ENCODE measurements around the gene IMMP1L.
A peak's percentile ranks its signal among the peaks of the same experiment; 100 is the strongest.
"Not testable (repeated sequence)": the region's sequence is repeated elsewhere in the genome, so short reads cannot be mapped to it uniquely, and the experiment has no call there.

Gene IMMP1L

GRCh38 chr11:31509429-31510345, at the start of gene IMMP1L, which contains the start of gene ELP4:
Gene IMMP1L, minus strand, starts transcription at chr11:31509622. Its CDS starts 46,346 bp downstream, at chr11:31463276.
Gene ELP4, plus strand, starts transcription at chr11:31509767. Its CDS starts 18 bp downstream, at chr11:31509785.
- peak; percentile 95 to 97 for DNase-seq

- DNase-seq = no peak
These were observed 48.6 kb upstream of the IMMP1L start for GRCh38 chr11:31558001-31558400.

- no peak for DNase-seq
These were observed 46.5 kb upstream of the IMMP1L start for GRCh38 chr11:31555938-31556337.

DNA sequence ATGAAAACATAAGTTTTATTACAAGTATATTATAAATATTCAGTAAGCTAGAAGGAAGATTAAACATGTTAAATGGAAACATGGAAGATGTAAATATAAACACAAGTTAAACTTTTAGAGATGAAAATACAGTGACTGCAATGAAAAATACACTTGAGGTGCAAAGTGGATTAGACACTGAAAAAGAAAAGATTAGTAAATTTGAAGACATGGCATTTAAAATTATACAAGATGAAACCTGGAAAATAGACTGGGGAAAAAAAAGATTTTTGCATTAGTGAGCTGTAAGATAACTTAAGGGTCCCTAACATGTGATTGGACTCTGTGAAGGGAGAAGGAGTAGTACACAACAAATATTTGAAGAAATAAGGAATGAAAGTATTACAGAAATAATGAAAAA, 33.4 kb upstream of the IMMP1L start:
- no peak for DNase-seq

GRCh38 chr11:31535479-31535878, 26.1 kb upstream of the IMMP1L start:
- no peak for DNase-seq

- DNase-seq = no peak
These were observed 21.9 kb upstream of the IMMP1L start for GRCh38 chr11:31531293-31531692.

DNA sequence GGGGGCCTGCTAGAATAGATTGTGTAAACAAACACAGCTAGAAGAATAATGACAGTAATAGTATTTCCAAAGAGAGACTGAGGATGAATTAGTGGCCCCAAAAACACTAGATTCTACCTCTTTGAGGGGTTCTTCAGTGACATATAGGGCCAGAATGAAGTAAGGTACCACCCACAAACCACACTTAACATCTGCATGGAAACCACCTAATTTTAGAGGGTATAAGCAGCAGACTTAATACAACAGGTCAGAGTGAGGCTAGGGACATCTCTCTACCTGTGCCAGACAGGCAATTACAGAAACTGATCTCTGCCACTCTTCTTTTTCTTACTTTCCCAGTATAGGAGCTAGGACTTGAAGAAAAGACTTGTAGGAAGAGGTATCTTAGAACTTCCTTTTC, 20.3 kb upstream of the IMMP1L start:
- DNase-seq = no peak

- DNase-seq = no peak
These were observed 19.8 kb upstream of the IMMP1L start for GRCh38 chr11:31529189-31529588.

- DNase-seq = no peak
These were observed 12.2 kb upstream of the IMMP1L start for GRCh38 chr11:31521497-31522150.

- DNase-seq = no peak
These were observed 2.7 kb upstream of the IMMP1L start for GRCh38 chr11:31512117-31512516.

- DNase-seq = no peak
These were observed 382 bp downstream of the IMMP1L start for GRCh38 chr11:31509051-31509428.

DNA sequence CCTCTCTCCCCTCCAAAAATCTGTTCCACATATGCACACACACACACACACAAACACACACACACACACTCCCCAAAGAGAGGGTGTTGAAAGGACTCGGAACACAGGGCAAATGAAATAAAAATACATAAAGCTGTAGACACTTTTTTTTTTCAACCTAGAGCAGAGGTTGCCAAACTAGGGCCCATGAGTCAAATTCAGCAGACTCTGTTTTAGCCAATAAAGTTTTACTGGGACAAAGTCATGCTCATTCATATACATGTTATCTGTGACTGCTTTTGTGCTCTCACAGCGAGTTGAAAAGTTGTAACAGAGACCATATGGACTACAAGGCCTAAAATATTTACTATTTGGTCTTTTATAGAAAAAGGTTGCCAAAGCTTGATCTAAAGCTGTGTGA, 8.9 kb downstream of the IMMP1L start:
- no peak for DNase-seq

GRCh38 chr11:31499576-31500178, 9.7 kb downstream of the IMMP1L start:
- no peak for DNase-seq

DNA sequence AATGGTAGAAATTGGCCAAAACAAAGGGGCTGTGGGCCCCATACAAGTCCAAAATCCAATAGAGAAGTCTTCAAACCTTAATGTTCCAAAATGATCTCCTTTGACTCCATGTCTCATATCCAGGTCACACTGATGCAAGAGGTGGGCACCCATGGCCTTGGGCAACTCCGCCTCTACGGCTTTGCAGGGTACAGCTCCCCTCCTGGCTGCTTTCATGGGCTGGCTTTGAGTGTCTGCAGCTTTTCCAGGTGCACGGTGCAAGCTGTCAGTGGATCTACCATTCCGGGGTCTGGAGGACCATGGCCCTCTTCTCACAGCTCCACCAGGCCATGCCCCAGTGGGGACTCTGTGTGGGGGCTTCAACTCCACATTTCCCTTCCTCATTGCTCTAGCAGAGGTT, 15.7 kb downstream of the IMMP1L start:
- not testable (repeated sequence) for DNase-seq

GRCh38 chr11:31493235-31493634, 16.2 kb downstream of the IMMP1L start:
- no peak for DNase-seq

- no peak for DNase-seq
These were observed 17.0 kb downstream of the IMMP1L start for GRCh38 chr11:31492320-31492913.

- peak in 1 of 2 donors; percentile 28 for DNase-seq
These were observed 21.6 kb downstream of the IMMP1L start for GRCh38 chr11:31487848-31488247.

DNA sequence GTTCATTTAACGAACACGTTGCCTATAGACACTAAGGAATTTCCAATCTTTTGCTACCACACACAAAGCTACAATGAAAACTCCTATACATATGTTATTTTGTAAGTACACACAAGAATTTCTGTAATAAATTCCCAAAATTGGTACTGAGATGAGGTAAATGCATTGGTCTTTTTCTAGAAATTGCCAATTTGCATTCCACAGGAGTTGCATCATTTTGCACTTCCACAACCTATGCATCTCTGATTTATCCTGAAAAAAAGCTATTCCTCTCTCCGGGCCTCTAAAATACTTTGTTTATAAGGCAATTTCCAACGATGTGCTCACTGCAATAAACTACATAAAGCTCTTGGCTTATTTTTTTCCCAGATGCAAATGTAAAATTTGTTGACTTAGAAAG, 24.9 kb downstream of the IMMP1L start:
- no peak for DNase-seq

- no peak for DNase-seq
These were observed 28.5 kb downstream of the IMMP1L start for GRCh38 chr11:31480930-31481329.

DNA sequence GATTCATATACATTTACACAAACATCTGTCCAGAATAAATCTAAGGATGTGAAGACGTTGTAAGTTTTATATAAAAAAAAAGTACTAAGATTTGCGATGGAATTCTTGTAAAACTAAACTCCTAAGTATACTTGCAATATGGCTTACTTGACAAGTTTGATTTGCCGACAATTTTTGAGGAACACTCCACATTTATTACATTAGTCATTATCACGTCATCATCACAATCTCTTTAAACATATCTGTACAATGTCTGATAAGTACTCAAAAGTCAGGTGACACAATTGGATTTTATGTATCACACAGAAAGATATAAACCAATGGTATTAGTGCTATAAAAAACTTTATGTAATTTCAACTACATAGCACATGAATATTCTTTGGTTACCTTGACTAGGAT, 30.4 kb downstream of the IMMP1L start:
- DNase-seq = no peak

DNA sequence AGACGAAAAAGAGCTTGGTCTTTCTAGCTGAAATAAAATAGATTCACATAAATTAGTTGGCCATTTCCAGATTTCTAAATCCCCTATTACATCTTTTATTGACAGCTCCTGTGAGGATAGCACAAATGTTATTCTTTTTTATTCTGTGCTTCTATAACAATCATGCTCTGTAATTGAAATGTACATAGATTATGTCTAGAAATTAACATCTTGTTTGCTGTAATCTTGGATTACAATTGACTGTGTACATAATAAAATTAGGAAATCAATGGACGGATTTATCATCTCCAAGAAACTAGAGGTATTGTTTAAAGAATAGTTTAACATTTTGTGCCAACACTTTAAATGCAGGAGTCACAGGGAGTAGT, 31.2 kb downstream of the IMMP1L start:
- no peak for DNase-seq

DNA sequence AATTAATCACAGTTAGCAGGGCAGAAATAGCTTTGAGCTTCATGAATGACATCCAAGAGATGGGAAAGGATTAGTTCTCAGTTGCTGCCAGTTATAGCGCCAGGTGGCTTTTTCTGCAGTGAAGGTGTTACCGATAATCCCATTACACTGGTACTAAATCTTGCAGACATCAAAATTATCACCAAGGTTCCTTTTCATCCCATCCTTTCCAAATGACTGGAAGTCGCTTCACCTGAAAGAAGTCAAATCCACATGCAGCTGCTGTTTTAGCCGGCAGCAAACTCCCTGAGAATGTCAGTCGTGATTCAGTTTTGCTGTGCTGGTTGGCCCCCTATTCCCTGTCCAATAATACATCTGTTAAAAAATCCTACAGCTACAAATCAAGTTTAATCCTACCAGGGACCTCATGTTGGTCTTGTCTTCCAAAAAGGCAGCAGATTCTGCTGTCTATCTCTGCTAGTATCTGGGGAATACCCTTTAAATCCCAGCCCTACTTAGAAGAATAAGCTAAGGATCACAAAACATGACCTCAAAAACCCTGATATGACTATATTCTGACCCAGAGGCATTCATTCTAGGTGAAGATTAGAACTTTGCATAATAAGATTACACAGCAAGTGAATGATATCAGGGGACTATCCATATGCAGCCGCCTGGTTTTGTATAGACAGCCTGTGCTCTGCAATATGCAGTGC, 31.7 kb downstream of the IMMP1L start:
- DNase-seq = no peak

- no peak for DNase-seq
These were observed 35.3 kb downstream of the IMMP1L start for GRCh38 chr11:31474083-31474482.

All from CD4-positive, alpha-beta T cell treated with Interleukin-1 beta for 1 hour (primary cell).